Cardiac fibroblast (primary cell): ENCODE measurements around the gene ZP1.

Experiments used
- DNase-seq, 2 donors: peaks; one replicate each; pipeline versions ENCODE4 v3.0.0 to v3.0.0-alpha.2; 2010; ENCODE audit warnings: low read depth in 2 of 2
- H3K4me3 ChIP-seq, 2 donors: replicated peaks in 1 of 2; 1 replicate in 1 of 2; 2 replicates in 1 of 2; pipeline ENCODE4 v1.5.1; 2011; ENCODE audit warnings: low read depth in 2 of 2, low read length in 2 of 2, mild to moderate bottlenecking in 2 of 2, moderate library complexity in 1 of 2
- CTCF ChIP-seq: IDR thresholded peaks from one replicate; pipeline ENCODE4 v1.5.1; 2011; ENCODE audit warnings: low read depth, mild to moderate bottlenecking, low read length, inconsistent platforms

The ZP1 gene

GRCh38 chr11:60838132-60838531, 29.2 kb upstream of the ZP1 start:
- no peak overlapping the region for H3K4me3 ChIP-seq
- peak; percentile 39 to 43 for DNase-seq
- peak; percentile 42 for TF ChIP-seq CTCF

GRCh38 chr11:60840470-60841430, 26.6 kb upstream of the ZP1 start:
- no peak overlapping the region for H3K4me3 ChIP-seq
- no peak for TF ChIP-seq CTCF
- peak; percentile 94 for DNase-seq

GRCh38 chr11:60841797-60842667, 25.3 kb upstream of the ZP1 start, which contains the start of gene CCDC86:
Gene CCDC86, plus strand, starts transcription at chr11:60842113. Its CDS starts 12 bp downstream, at chr11:60842125.
- peak within 1 kb of the TSS; percentile 87 to 99 for H3K4me3 ChIP-seq
- DNase-seq = peak; percentile 97 to 98
- no peak for TF ChIP-seq CTCF

GRCh38 chr11:60842668-60843600, 24.4 kb upstream of the ZP1 start:
- peak in 1 of 2 donors; percentile 43 for DNase-seq
- TF ChIP-seq CTCF = no peak
- H3K4me3 ChIP-seq = peak overlapping the region; percentile 87 to 99

- H3K4me3 ChIP-seq = peak overlapping the region; percentile 87 to 99
- peak in 1 of 2 donors; percentile 57 for DNase-seq
- no peak for TF ChIP-seq CTCF
Observed at GRCh38 chr11:60844045-60844869, 23.1 kb upstream of the ZP1 start.
